GM23338 (cell line): ENCODE measurements around the gene SCTR. TPM values are rescaled to one million over a fixed set of nuclear protein-coding genes. Genes with fewer than 3 reads are reported as not detected.

ENCODE experiments used
- ATAC-seq: fragments of 200-7000 bp; cut with Tn5 transposase; 3 replicates; pipeline ENCODE4 v1.9.1; 2020
- DNase-seq: peaks from one replicate; pipeline ENCODE4 v3.0.0-alpha.2; 2015; ENCODE audit warnings: low spot score
- H2AFZ ChIP-seq: fragments of 200-600 bp; sonication (generic); 2 replicates; pipeline ENCODE4 v1.8.0; 2016; ENCODE audit warnings: antibody characterized with exemption, mild to moderate bottlenecking, moderate library complexity
- H3F3A ChIP-seq: fragments of 200-600 bp; sonication (generic); replicated peaks from 2 replicates; pipeline ENCODE4 v1.8.0; 2017; ENCODE audit warnings: antibody characterized with exemption, mixed run types, low read depth
- H3K27ac ChIP-seq: fragments of 200-600 bp; sonication (generic); 2 replicates; pipeline ENCODE4 v1.6.1; 2016; ENCODE audit warnings: low read depth
- H3K27me3 ChIP-seq: fragments of 200-600 bp; sonication (generic); 2 replicates; pipeline ENCODE4 v1.8.0; 2016; ENCODE audit warnings: mild to moderate bottlenecking, mixed run types, moderate library complexity; ENCODE audit not compliant: insufficient read depth
- H3K36me3 ChIP-seq: fragments of 200-600 bp; sonication (generic); 2 replicates; pipeline ENCODE4 v1.8.0; 2016; ENCODE audit warnings: mild to moderate bottlenecking; ENCODE audit not compliant: insufficient read depth
- H3K4me1 ChIP-seq: fragments of 200-600 bp; sonication (generic); 2 replicates; pipeline ENCODE4 v1.8.0; 2016; ENCODE audit warnings: mild to moderate bottlenecking, moderate library complexity; ENCODE audit not compliant: insufficient read depth
- H3K4me2 ChIP-seq: fragments of 200-600 bp; sonication (generic); 2 replicates; pipeline ENCODE4 v1.7.1; 2017; ENCODE audit warnings: mixed run types
- H3K4me3 ChIP-seq: fragments of 200-600 bp; sonication (generic); 2 replicates; pipeline ENCODE4 v1.6.1; 2016; ENCODE audit warnings: mixed run types
- H3K79me2 ChIP-seq: fragments of 200-600 bp; sonication (generic); replicated peaks from 2 replicates; pipeline ENCODE4 v1.8.0; 2017; ENCODE audit warnings: mild to moderate bottlenecking; ENCODE audit not compliant: insufficient read depth
- H3K9me2 ChIP-seq: fragments of 200-600 bp; sonication (generic); 2 replicates; pipeline ENCODE4 v1.8.0; 2017; ENCODE audit not compliant: insufficient read depth
- H4K20me1 ChIP-seq: fragments of 200-600 bp; sonication (generic); replicated peaks from 2 replicates; pipeline ENCODE4 v1.8.0; 2017; ENCODE audit warnings: mild to moderate bottlenecking; ENCODE audit not compliant: insufficient read depth
- H3K27ac Mint-ChIP-seq: 2 replicates; pipeline ENCODE4 v1.8.0; 2020; ENCODE audit warnings: inconsistent platforms, mild to moderate bottlenecking, moderate library complexity, mixed read lengths
- H3K27me3 Mint-ChIP-seq: 3 replicates; pipeline ENCODE4 v1.8.0; 2022; ENCODE audit warnings: low read depth, mild to moderate bottlenecking, moderate library complexity, mixed read lengths, inconsistent platforms; ENCODE audit not compliant: insufficient read depth, poor library complexity
- H3K36me3 Mint-ChIP-seq: 3 replicates; pipeline ENCODE4 v1.8.0; 2021; ENCODE audit warnings: low read depth, mild to moderate bottlenecking, inconsistent platforms, moderate library complexity, mixed read lengths
- H3K4me1 Mint-ChIP-seq: 3 replicates; pipeline ENCODE4 v1.8.0; 2020; ENCODE audit warnings: mild to moderate bottlenecking, inconsistent platforms, mixed read lengths
- H3K4me3 Mint-ChIP-seq: 3 replicates; pipeline ENCODE4 v1.8.0; 2021; ENCODE audit warnings: moderate library complexity, mild to moderate bottlenecking, inconsistent platforms, mixed read lengths
- H3K9me3 Mint-ChIP-seq: 3 replicates; pipeline ENCODE4 v1.8.0; 2020; ENCODE audit warnings: moderate library complexity, mild to moderate bottlenecking, inconsistent platforms, mixed read lengths
- CREB1 ChIP-seq: fragments of 250-450 bp; sonication (Bioruptor Pico); IDR thresholded peaks from 2 replicates; pipeline ENCODE4 v1.5.0; 2020; ENCODE audit warnings: low read depth, mild to moderate bottlenecking, moderate library complexity
- CTCF ChIP-seq, 2 experiments: fragments of 200-600 bp in 1 of 2; sonication (generic) in 1 of 2; conservative IDR thresholded peaks; 2 replicates each; pipeline versions ENCODE4 v1.5.1 to v1.6.1; 2016 to 2017; ENCODE audit warnings: antibody characterized with exemption in 2 of 2, low read depth in 2 of 2, mild to moderate bottlenecking in 2 of 2, moderate library complexity in 1 of 2
- EZH2 ChIP-seq: fragments of 200-600 bp; sonication (generic); IDR thresholded peaks from one replicate; pipeline ENCODE4 v1.8.0; 2017; ENCODE audit warnings: antibody characterized with exemption, mild to moderate bottlenecking, low read depth; ENCODE audit not compliant: unreplicated experiment
- EZH2phosphoT487 ChIP-seq: fragments of 200-600 bp; sonication (generic); IDR thresholded peaks from one replicate; pipeline ENCODE4 v1.8.1; 2018; ENCODE audit warnings: antibody characterized with exemption; ENCODE audit not compliant: unreplicated experiment
- JUNB ChIP-seq: IDR thresholded peaks from one replicate; pipeline ENCODE4 v1.6.1; 2016; ENCODE audit warnings: antibody characterized with exemption; ENCODE audit not compliant: unreplicated experiment
- NANOG ChIP-seq: IDR thresholded peaks from 2 replicates; pipeline ENCODE4 v1.6.1; 2016; ENCODE audit warnings: antibody characterized with exemption, borderline replicate concordance
- POLR2AphosphoS5 ChIP-seq: IDR thresholded peaks from 2 replicates; pipeline ENCODE4 v1.6.1; 2016; ENCODE audit warnings: antibody characterized with exemption, low read depth
- STAT1 ChIP-seq: IDR thresholded peaks from one replicate; pipeline ENCODE4 v1.6.1; 2016; ENCODE audit warnings: antibody characterized with exemption; ENCODE audit not compliant: unreplicated experiment
- ZNF114 ChIP-seq: fragments of 250-450 bp; sonication (Bioruptor Pico); IDR thresholded peaks from 2 replicates; pipeline ENCODE4 v1.5.0; 2020; ENCODE audit warnings: mild to moderate bottlenecking, moderate library complexity
- ZNF331 ChIP-seq: fragments of 250-450 bp; sonication (Bioruptor Pico); IDR thresholded peaks from 2 replicates; pipeline ENCODE4 v1.5.0; 2020; ENCODE audit warnings: low read depth, mild to moderate bottlenecking, moderate library complexity
- ZNF462 ChIP-seq: fragments of 250-450 bp; sonication (Bioruptor Pico); IDR thresholded peaks from 2 replicates; pipeline ENCODE4 v1.5.0; 2020; ENCODE audit warnings: mild to moderate bottlenecking, moderate library complexity
- polyA plus RNA-seq: library from polyadenylated mRNA; unstranded; fragments of >200 nt; fragmentation: Nextera tagmentation; extraction: Ambion mirVana; gene quantifications from 2 replicates; pipeline ENCODE4 v1.2.1, GENCODE V29; 2016
- total RNA-seq: library from RNA; depleted of rRNA; stranded (reverse); fragments of >200 nt; shearing (Covaris generic); gene quantifications from 2 replicates; pipeline ENCODE4 v1.2.3, GENCODE V29; 2014
- TF ChIP-seq, protein P1 (sequence below): IDR thresholded peaks from 2 replicates; pipeline ENCODE4 v1.6.1; 2016; ENCODE audit warnings: antibody characterized with exemption
- TF ChIP-seq, protein P2 (sequence below): IDR thresholded peaks from one replicate; pipeline ENCODE4 v1.6.1; 2018; ENCODE audit warnings: antibody characterized with exemption; ENCODE audit not compliant: unreplicated experiment

The SCTR gene
- total and polyA plus RNA-seq, 2 experiments from 2014 or later, result not detected

DNA sequence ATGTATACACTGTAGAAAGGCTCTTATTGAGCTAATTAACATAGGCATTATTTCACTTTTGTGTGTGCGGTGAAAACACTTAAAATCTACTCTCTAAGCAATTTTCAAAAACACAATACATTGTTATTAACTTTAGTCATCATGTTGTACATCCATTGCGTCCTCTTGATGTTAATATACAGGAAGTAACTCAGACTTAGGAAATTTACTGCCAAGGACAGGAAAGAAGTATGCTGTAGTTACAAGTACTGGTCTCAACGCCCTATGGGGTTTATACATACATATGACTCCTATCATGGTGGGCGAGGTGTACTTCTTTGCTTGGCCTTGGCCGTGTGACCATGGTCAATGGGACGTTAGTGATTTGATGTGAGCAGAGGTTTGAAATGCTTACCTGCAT is 15.5 kb downstream of the SCTR start:
- Mint-ChIP-seq H3K36me3 (no peaks in the 10 kb centered on the region), H3K27me3 (peaks cover 1% of the 10 kb centered on the region), H3K9me3 (no peaks in the 10 kb centered on the region), H3K4me3 (no peak overlapping the region), H3K27ac (no peak overlapping the region), H3K4me1 (no peaks in the 10 kb centered on the region)
- H3K4me3 ChIP-seq, result no peak overlapping the region
- no peak overlapping the region for H3K27ac ChIP-seq
- H4K20me1 ChIP-seq, result no peaks in the 10 kb centered on the region
- no peak for DNase-seq
- TF ChIP-seq CREB1 (no peak), ZNF462 (CRISPR knock-in tag) (no peak), NANOG (no peak), JUNB (no peak), POLR2AphosphoS5 (no peak), ZNF331 (CRISPR knock-in tag) (no peak), CTCF (conservative IDR thresholded peaks at IDR 0.05; ENCODE audit: low read depth in 2 of 2) (no peak), EZH2 (no peak), ZNF114 (CRISPR knock-in tag) (no peak), STAT1 (no peak), EZH2phosphoT487 (no peak)
- TF ChIP-seq, protein P1, sequence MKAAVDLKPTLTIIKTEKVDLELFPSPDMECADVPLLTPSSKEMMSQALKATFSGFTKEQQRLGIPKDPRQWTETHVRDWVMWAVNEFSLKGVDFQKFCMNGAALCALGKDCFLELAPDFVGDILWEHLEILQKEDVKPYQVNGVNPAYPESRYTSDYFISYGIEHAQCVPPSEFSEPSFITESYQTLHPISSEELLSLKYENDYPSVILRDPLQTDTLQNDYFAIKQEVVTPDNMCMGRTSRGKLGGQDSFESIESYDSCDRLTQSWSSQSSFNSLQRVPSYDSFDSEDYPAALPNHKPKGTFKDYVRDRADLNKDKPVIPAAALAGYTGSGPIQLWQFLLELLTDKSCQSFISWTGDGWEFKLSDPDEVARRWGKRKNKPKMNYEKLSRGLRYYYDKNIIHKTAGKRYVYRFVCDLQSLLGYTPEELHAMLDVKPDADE, result no peak
- TF ChIP-seq, protein P2, sequence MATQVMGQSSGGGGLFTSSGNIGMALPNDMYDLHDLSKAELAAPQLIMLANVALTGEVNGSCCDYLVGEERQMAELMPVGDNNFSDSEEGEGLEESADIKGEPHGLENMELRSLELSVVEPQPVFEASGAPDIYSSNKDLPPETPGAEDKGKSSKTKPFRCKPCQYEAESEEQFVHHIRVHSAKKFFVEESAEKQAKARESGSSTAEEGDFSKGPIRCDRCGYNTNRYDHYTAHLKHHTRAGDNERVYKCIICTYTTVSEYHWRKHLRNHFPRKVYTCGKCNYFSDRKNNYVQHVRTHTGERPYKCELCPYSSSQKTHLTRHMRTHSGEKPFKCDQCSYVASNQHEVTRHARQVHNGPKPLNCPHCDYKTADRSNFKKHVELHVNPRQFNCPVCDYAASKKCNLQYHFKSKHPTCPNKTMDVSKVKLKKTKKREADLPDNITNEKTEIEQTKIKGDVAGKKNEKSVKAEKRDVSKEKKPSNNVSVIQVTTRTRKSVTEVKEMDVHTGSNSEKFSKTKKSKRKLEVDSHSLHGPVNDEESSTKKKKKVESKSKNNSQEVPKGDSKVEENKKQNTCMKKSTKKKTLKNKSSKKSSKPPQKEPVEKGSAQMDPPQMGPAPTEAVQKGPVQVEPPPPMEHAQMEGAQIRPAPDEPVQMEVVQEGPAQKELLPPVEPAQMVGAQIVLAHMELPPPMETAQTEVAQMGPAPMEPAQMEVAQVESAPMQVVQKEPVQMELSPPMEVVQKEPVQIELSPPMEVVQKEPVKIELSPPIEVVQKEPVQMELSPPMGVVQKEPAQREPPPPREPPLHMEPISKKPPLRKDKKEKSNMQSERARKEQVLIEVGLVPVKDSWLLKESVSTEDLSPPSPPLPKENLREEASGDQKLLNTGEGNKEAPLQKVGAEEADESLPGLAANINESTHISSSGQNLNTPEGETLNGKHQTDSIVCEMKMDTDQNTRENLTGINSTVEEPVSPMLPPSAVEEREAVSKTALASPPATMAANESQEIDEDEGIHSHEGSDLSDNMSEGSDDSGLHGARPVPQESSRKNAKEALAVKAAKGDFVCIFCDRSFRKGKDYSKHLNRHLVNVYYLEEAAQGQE, result no peak
- no peak for ATAC-seq
- H3K36me3 ChIP-seq, result no peaks in the 10 kb centered on the region
- no peak overlapping the region for H2AFZ ChIP-seq
- no peaks in the 10 kb centered on the region for H3K4me1 ChIP-seq
- no peaks in the 10 kb centered on the region for H3K27me3 ChIP-seq
- H3K79me2 ChIP-seq, result no peaks in the 10 kb centered on the region
- H3F3A ChIP-seq, result no peaks in the 10 kb centered on the region
- no peaks in the 10 kb centered on the region for H3K9me2 ChIP-seq
- no peak overlapping the region for H3K4me2 ChIP-seq
